Measurements from ENCODE around the gene CRAT.

The CRAT gene

GRCh38 chr9:129108805-129109536 lies 1.6 kb downstream of the CRAT start:
- DNase-seq, result no peak

- no peak for DNase-seq
These were observed 2.3 kb downstream of the CRAT start for GRCh38 chr9:129108083-129108804.

- no peak for DNase-seq
These were observed 2.9 kb downstream of the CRAT start for GRCh38 chr9:129107651-129108050.

GRCh38 chr9:129105857-129106694 lies 4.5 kb downstream of the CRAT start:
- DNase-seq, result no peak

GRCh38 chr9:129104051-129104450 lies 6.5 kb downstream of the CRAT start:
- DNase-seq, result no peak

GRCh38 chr9:129103595-129103965 lies 7.0 kb downstream of the CRAT start:
- DNase-seq, result no peak

- DNase-seq, result no peak
These were observed 7.6 kb downstream of the CRAT start for GRCh38 chr9:129102791-129103594.

- DNase-seq, result no peak
These were observed 8.5 kb downstream of the CRAT start for GRCh38 chr9:129102095-129102525.

GRCh38 chr9:129101279-129101678 lies 9.3 kb downstream of the CRAT start:
- DNase-seq, result no peak

GRCh38 chr9:129100383-129101169 lies 10.0 kb downstream of the CRAT start:
- no peak for DNase-seq

GRCh38 chr9:129098328-129098727 lies 12.3 kb downstream of the CRAT start:
- DNase-seq, result no peak

GRCh38 chr9:129097671-129098306 lies 12.8 kb downstream of the CRAT start:
- no peak for DNase-seq

GRCh38 chr9:129095908-129096307 lies 14.7 kb downstream of the CRAT start:
- DNase-seq, result no peak

GRCh38 chr9:129095170-129095667 lies 15.4 kb downstream of the CRAT start:
- no peak for DNase-seq

- DNase-seq, result no peak
These were observed 16.0 kb downstream of the CRAT start for GRCh38 chr9:129094387-129095169.

GRCh38 chr9:129093602-129094386 lies 16.8 kb downstream of the CRAT start:
- no peak for DNase-seq

GRCh38 chr9:129089246-129089645 lies 21.3 kb downstream of the CRAT start:
- no peak for DNase-seq

- DNase-seq, result no peak
These were observed 26.5 kb downstream of the CRAT start for GRCh38 chr9:129084087-129084486.

- no peak for DNase-seq
These were observed 29.1 kb downstream of the CRAT start for GRCh38 chr9:129081388-129081904.

All from NCI-H2107 (cell line).